Measurements from ENCODE around the gene CCDC88A. TPM values are rescaled to one million over a fixed set of nuclear protein-coding genes. Genes with fewer than 3 reads are reported as not detected.
A peak's percentile ranks its signal among the peaks of the same experiment; 100 is the strongest.

CCDC88A gene
- total and polyA plus RNA-seq, 2 donors (not counting 3 experiments of a cell fraction or from before 2014, with no cell fraction given) = 21.1 to 77.4 TPM

DNA sequence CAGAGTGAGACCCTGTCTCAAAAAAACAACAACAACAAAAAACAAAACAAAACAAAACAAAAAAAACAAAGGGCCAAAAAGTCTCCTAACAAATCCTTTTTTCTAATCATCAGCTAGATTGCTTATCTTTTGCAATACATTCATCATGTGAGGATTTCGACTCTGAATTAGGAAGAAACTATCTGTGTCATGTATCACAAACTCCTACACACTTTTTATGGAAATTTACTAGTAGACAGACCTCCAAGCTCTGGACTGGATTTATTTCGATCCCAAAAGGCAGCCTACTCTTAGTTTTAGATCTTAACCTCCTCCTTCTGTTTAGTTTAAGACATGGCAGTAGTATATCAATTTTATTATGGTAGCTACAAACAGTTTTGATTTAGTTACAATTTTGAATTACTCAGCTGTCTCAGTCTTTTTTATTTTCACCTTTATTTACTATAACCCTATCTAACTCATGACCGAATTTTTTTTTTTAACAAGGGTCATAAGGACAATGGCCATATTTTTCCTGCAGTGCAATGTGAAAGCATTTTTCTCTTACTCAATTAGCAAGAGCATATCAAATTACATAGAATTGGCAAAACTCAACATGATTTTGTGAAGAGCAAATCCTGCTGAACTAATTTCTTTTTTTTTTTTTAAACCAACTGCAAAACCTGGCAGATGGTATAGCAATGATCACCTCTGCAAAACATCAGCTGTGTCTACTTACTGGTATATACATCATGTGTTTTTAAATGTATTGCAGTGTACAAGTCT lies 10.7 kb upstream of the CCDC88A start:
- H3K9me3 ChIP-seq (replicated peaks; ENCODE audit: control insufficient read depth, insufficient read depth, low read length) = no peaks in the 10 kb centered on the region
- dilution Hi-C loops (cut with MboI; ENCODE audit: extremely low pct_ligation_motif_present, low sequenced_read_pairs) = no loop called here
- H3K36me3 ChIP-seq (ENCODE audit: control insufficient read depth in 2 of 2, extremely low read depth in 1 of 2, insufficient read depth in 2 of 2, low read length in 2 of 2) = no peaks in the 10 kb centered on the region
- no peak overlapping the region for H3K9ac ChIP-seq (replicated peaks; ENCODE audit: extremely low read depth, insufficient read depth, low read length)
- intact Hi-C loops (cut with micrococcal nuclease) = loop anchor here (5.0 kb wide), 1 partner anchor 198 kb away; the partner anchor contains the start of genes CLHC1 and RPS27A
- FAIRE-seq (no peak), DNase-seq (ENCODE audit: low read depth, low spot score) (peak; percentile 92)
- H3K79me2 ChIP-seq (ENCODE audit: control insufficient read depth, insufficient read depth, low read length) = no peaks in the 10 kb centered on the region
- H3K4me1 ChIP-seq (ENCODE audit: control insufficient read depth, extremely low read depth, insufficient read depth, low read length) = peaks cover 6% of the 10 kb centered on the region
- no TSS peak for BruUV-seq (replicated peaks)
- H2AFZ ChIP-seq (ENCODE audit: low read depth, low read length) = no peak overlapping the region
- H3K9me1 ChIP-seq (replicated peaks; ENCODE audit: control insufficient read depth, extremely low read depth, insufficient read depth, low read length) = no peaks in the 10 kb centered on the region
- CTCF ChIA-PET = interaction anchor here (0.9 to 1.3 kb wide), 4 partner anchors 15 to 531 kb away, joined by 3 to 4 read pairs (median 3); partner anchors contain the start of gene CFAP36
- H4K20me1 ChIP-seq (replicated peaks; ENCODE audit: control insufficient read depth, extremely low read depth, insufficient read depth, low read length) = no peaks in the 10 kb centered on the region
- no peak overlapping the region for H3K27ac ChIP-seq (ENCODE audit: insufficient read depth, low read depth, low read length)
- POLR2A ChIA-PET = interaction anchor here (0.5 to 0.8 kb wide), 3 partner anchors 11 to 410 kb away, joined by 3 to 6 read pairs (median 5); partner anchors contain the start of gene CCDC88A
- H3K27me3 ChIP-seq (ENCODE audit: control insufficient read depth in 2 of 2, insufficient read depth in 2 of 2, low read length in 2 of 2) = no peaks in the 10 kb centered on the region
- no peak overlapping the region for H3K4me3 ChIP-seq (replicated peaks in 1 of 3; ENCODE audit: insufficient read depth in 1 of 3, low read depth in 1 of 3, low read length in 3 of 3)
- TF ChIP-seq, protein P1, sequence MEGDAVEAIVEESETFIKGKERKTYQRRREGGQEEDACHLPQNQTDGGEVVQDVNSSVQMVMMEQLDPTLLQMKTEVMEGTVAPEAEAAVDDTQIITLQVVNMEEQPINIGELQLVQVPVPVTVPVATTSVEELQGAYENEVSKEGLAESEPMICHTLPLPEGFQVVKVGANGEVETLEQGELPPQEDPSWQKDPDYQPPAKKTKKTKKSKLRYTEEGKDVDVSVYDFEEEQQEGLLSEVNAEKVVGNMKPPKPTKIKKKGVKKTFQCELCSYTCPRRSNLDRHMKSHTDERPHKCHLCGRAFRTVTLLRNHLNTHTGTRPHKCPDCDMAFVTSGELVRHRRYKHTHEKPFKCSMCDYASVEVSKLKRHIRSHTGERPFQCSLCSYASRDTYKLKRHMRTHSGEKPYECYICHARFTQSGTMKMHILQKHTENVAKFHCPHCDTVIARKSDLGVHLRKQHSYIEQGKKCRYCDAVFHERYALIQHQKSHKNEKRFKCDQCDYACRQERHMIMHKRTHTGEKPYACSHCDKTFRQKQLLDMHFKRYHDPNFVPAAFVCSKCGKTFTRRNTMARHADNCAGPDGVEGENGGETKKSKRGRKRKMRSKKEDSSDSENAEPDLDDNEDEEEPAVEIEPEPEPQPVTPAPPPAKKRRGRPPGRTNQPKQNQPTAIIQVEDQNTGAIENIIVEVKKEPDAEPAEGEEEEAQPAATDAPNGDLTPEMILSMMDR (IDR thresholded peaks at IDR 0.05; ENCODE audit: extremely low read depth in 1 of 2, insufficient read depth in 1 of 2, low read depth in 1 of 2, low read length in 2 of 2) = no peak
- TF ChIP-seq MYC (IDR thresholded peaks at IDR 0.05; ENCODE audit: low read depth, low read length) (no peak), FOS (IDR thresholded peaks at IDR 0.05; ENCODE audit: borderline replicate concordance, insufficient read depth, low read length) (no peak), POLR2AphosphoS5 (IDR thresholded peaks at IDR 0.05; ENCODE audit: insufficient read depth, low read depth, low read length) (no peak), JUN (IDR thresholded peaks at IDR 0.05; ENCODE audit: borderline replicate concordance, insufficient read depth, insufficient read length, low read depth) (no peak), MAX (IDR thresholded peaks at IDR 0.05; ENCODE audit: insufficient read depth, insufficient read length) (no peak), GATA2 (IDR thresholded peaks at IDR 0.05; ENCODE audit: insufficient read depth, insufficient read length, low read depth, low read length) (no peak), POLR2A (IDR thresholded peaks at IDR 0.05; ENCODE audit: low read depth, low read length) (no peak), EZH2 (IDR thresholded peaks at IDR 0.05; ENCODE audit: borderline replicate concordance, low read depth, low read length, severe bottlenecking) (no peak)
- H3K4me2 ChIP-seq (ENCODE audit: insufficient read depth, low read length) = no peak overlapping the region

All from endothelial cell of umbilical vein (primary cell).